ENCODE results near the gene EEPD1.

Gene EEPD1

GRCh38 chr7:36112969-36113368 lies 40.1 kb upstream of the EEPD1 start:
- DNase-seq (ENCODE audit: low spot score), result no peak
- in situ Hi-C loops (cut with MboI; ENCODE audit: low pct_unique_long_range_greater_than_20kb, low sequenced_read_pairs, unreplicated experiment), result no loop called here
- no peak for TF ChIP-seq CTCF (IDR thresholded peaks at IDR 0.05; ENCODE audit: extremely low read depth, insufficient read depth, missing control alignments)

GRCh38 chr7:36114355-36114754 lies 38.7 kb upstream of the EEPD1 start:
- in situ Hi-C loops (cut with MboI; ENCODE audit: low pct_unique_long_range_greater_than_20kb, low sequenced_read_pairs, unreplicated experiment), result no loop called here
- DNase-seq (ENCODE audit: low spot score), result no peak
- TF ChIP-seq CTCF (IDR thresholded peaks at IDR 0.05; ENCODE audit: extremely low read depth, insufficient read depth, missing control alignments), result no peak

- DNase-seq (ENCODE audit: low spot score), result peak; percentile 73
- in situ Hi-C loops (cut with MboI; ENCODE audit: low pct_unique_long_range_greater_than_20kb, low sequenced_read_pairs, unreplicated experiment), result no loop called here
- no peak for TF ChIP-seq CTCF (IDR thresholded peaks at IDR 0.05; ENCODE audit: extremely low read depth, insufficient read depth, missing control alignments)
Observed at GRCh38 chr7:36115448-36116321, 37.4 kb upstream of the EEPD1 start.

- no peak for DNase-seq (ENCODE audit: low spot score)
- in situ Hi-C loops (cut with MboI; ENCODE audit: low pct_unique_long_range_greater_than_20kb, low sequenced_read_pairs, unreplicated experiment), result no loop called here
- no peak for TF ChIP-seq CTCF (IDR thresholded peaks at IDR 0.05; ENCODE audit: extremely low read depth, insufficient read depth, missing control alignments)
Observed at GRCh38 chr7:36116347-36117202, 36.5 kb upstream of the EEPD1 start.

- TF ChIP-seq CTCF (IDR thresholded peaks at IDR 0.05; ENCODE audit: extremely low read depth, insufficient read depth, missing control alignments), result no peak
- in situ Hi-C loops (cut with MboI; ENCODE audit: low pct_unique_long_range_greater_than_20kb, low sequenced_read_pairs, unreplicated experiment), result no loop called here
- DNase-seq (ENCODE audit: low spot score), result no peak
Observed at GRCh38 chr7:36117203-36117840, 35.7 kb upstream of the EEPD1 start.

- TF ChIP-seq CTCF (IDR thresholded peaks at IDR 0.05; ENCODE audit: extremely low read depth, insufficient read depth, missing control alignments), result no peak
- DNase-seq (ENCODE audit: low spot score), result no peak
- in situ Hi-C loops (cut with MboI; ENCODE audit: low pct_unique_long_range_greater_than_20kb, low sequenced_read_pairs, unreplicated experiment), result no loop called here
Observed at GRCh38 chr7:36118344-36118743, 34.7 kb upstream of the EEPD1 start.
